CD8-positive, alpha-beta memory T cell (primary cell): ENCODE results near the gene KLF12. TPM values are rescaled to one million over a fixed set of nuclear protein-coding genes. Genes with fewer than 3 reads are reported as not detected.

Experiments
- CTCF ChIA-PET: fragments of 350-600 bp; sonication (Branson Sonifier 250); formaldehyde crosslinking; loops from one replicate; lab custom pipeline; 2021; ENCODE audit warnings: antibody characterized with exemption; lab: Charles Lee
- POLR2A ChIA-PET: fragments of 350-600 bp; sonication (Branson Sonifier 250); formaldehyde crosslinking; loops from one replicate; lab custom pipeline; 2021; ENCODE audit warnings: antibody characterized with exemption; lab: Charles Lee
- DNase-seq, 5 donors: peaks; one replicate each; pipeline versions ENCODE4 v3.0.0 to v3.0.0-alpha.2; 2020 to 2022; ENCODE audit warnings: mixed read lengths in 1 of 5
- H3K27ac ChIP-seq: one replicate; pipeline ENCODE4 v1.7.0; 2013; ENCODE audit warnings: low read depth, mild to moderate bottlenecking, low read length, moderate library complexity
- H3K27me3 ChIP-seq: 2 replicates; pipeline ENCODE4 v1.7.0; 2013; ENCODE audit warnings: low read length, mild to moderate bottlenecking; ENCODE audit not compliant: insufficient read depth, poor library complexity, severe bottlenecking
- H3K36me3 ChIP-seq: 2 replicates; pipeline ENCODE4 v1.7.0; 2013; ENCODE audit warnings: mild to moderate bottlenecking, low read length, moderate library complexity; ENCODE audit not compliant: insufficient read depth
- H3K4me1 ChIP-seq: 2 replicates; pipeline ENCODE4 v1.7.0; 2013; ENCODE audit warnings: mild to moderate bottlenecking, low read length, moderate library complexity; ENCODE audit not compliant: insufficient read depth
- H3K4me3 ChIP-seq: 2 replicates; pipeline ENCODE4 v1.7.0; 2013; ENCODE audit warnings: mild to moderate bottlenecking, low read length
- H3K9me3 ChIP-seq: 2 replicates; pipeline ENCODE4 v1.7.0; 2013; ENCODE audit warnings: mild to moderate bottlenecking, low read length
- H3K27ac Mint-ChIP-seq, 8 donors: one replicate each; pipeline ENCODE4 v1.8.0; 2020 to 2021; ENCODE audit warnings: mixed read lengths in 8 of 8, mild to moderate bottlenecking in 6 of 8, inconsistent platforms in 3 of 8, moderate library complexity in 3 of 8
- H3K27me3 Mint-ChIP-seq, 2 donors: one replicate each; pipeline ENCODE4 v1.8.0; 2020 to 2021; ENCODE audit warnings: mixed read lengths in 2 of 2, mild to moderate bottlenecking in 1 of 2, moderate library complexity in 1 of 2
- H3K36me3 Mint-ChIP-seq, 3 donors: one replicate each; pipeline ENCODE4 v1.8.0; 2020 to 2021; ENCODE audit warnings: mixed read lengths in 3 of 3, inconsistent platforms in 1 of 3, mild to moderate bottlenecking in 1 of 3
- H3K4me1 Mint-ChIP-seq, 3 donors: one replicate each; pipeline ENCODE4 v1.8.0; 2020 to 2021; ENCODE audit warnings: mixed read lengths in 3 of 3, inconsistent platforms in 1 of 3, mild to moderate bottlenecking in 1 of 3
- H3K4me3 Mint-ChIP-seq, 7 donors: one replicate each; pipeline ENCODE4 v1.8.0; 2020 to 2021; ENCODE audit warnings: mixed read lengths in 7 of 7, mild to moderate bottlenecking in 6 of 7, moderate library complexity in 4 of 7, inconsistent platforms in 2 of 7
- H3K9me3 Mint-ChIP-seq, 5 donors: one replicate each; pipeline ENCODE4 v1.8.0; 2020 to 2022; ENCODE audit warnings: mixed read lengths in 5 of 5, mild to moderate bottlenecking in 3 of 5, moderate library complexity in 2 of 5, inconsistent platforms in 1 of 5
- polyA plus RNA-seq: library from polyadenylated mRNA; unstranded; fragments of 300-500 nt; fragmentation: Illumina TruSeq; gene quantifications from one replicate; pipeline ENCODE4 v1.2.3, GENCODE V29; 2021
- total RNA-seq, 2 experiments: library from RNA; stranded (reverse); gene quantifications; one replicate each; pipeline ENCODE4 v1.2.3, GENCODE V29; 2021

The KLF12 gene
- total and polyA plus RNA-seq, 3 experiments from 2014 or later: 28.6 to 33.6 (median 29.1) TPM

GRCh38 chr13:74128156-74128767 is 5.9 kb downstream of the KLF12 start:
- Histone ChIP-seq H3K27me3 (no peaks in the 10 kb centered on the region), H3K4me3 (no peak overlapping the region), H3K36me3 (no peaks in the 10 kb centered on the region), H3K4me1 (peaks cover 63% of the 10 kb centered on the region), H3K9me3 (no peaks in the 10 kb centered on the region), H3K27ac (peak overlapping the region; percentile 5)
- POLR2A ChIA-PET: no interaction called here
- peak overlapping the region; percentile 4 to 98 (median 92) for H3K27ac Mint-ChIP-seq
- DNase-seq: no peak
- peaks cover 75 to 91% (median 90%) of the 10 kb centered on the region in 3 donors for H3K4me1 Mint-ChIP-seq
- H3K9me3 Mint-ChIP-seq: no peaks in the 10 kb centered on the region
- peak overlapping the region; percentile 53 to 76 (median 67) for H3K4me3 Mint-ChIP-seq
- CTCF ChIA-PET: interaction anchor here (0.6 to 1.9 kb wide), 5 partner anchors 62 to 279 kb away, joined by 3 to 7 read pairs (median 3); no protein-coding TSS in a partner anchor
- H3K27me3 Mint-ChIP-seq: peaks cover 0 to under 1% of the 10 kb centered on the region in 2 donors
- peaks cover 0 to 17% (median 0%) of the 10 kb centered on the region in 3 donors for H3K36me3 Mint-ChIP-seq

DNA sequence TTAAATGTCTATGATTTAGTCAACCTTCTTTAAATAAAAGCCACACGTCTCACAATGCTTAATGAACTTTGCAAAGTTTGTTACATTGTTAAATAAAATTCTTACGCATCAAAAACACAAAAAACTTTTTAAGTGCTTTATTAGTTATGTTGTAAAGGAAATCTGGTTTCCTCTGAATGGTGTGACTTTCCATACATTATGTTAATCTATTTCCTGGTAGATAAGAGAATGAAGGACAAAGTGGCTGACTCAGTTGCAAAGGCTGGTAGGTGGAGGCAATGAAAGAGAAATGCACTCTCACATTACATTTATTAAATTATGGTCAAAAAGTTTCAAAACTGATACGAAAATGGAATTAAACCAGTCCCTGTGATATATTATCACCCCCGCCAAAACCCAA is 15.9 kb downstream of the KLF12 start:
- Mint-ChIP-seq H3K36me3 (peaks cover 18 to 39% (median 35%) of the 10 kb centered on the region in 3 donors), H3K27me3 (peaks cover 0 to 2% of the 10 kb centered on the region in 2 donors), H3K9me3 (peaks cover 24 to 32% (median 28%) of the 10 kb centered on the region in 5 donors), H3K4me1 (peaks cover 70 to 87% (median 74%) of the 10 kb centered on the region in 3 donors), H3K27ac (peak overlapping the region in 3 of 8 donors; percentile 30 to 58 (median 51)), H3K4me3 (peak overlapping the region in 2 of 7 donors; percentile 8 to 14)
- Histone ChIP-seq H3K9me3 (peaks cover 19% of the 10 kb centered on the region), H3K4me1 (peaks cover 52% of the 10 kb centered on the region), H3K4me3 (no peak overlapping the region), H3K27ac (no peak overlapping the region), H3K27me3 (no peaks in the 10 kb centered on the region), H3K36me3 (peaks cover 13% of the 10 kb centered on the region)
- no peak for DNase-seq
- ChIA-PET POLR2A (no interaction called here), CTCF (no interaction called here)

- Mint-ChIP-seq H3K27me3 (peaks cover 0 to 2% of the 10 kb centered on the region in 2 donors), H3K9me3 (peaks cover 24 to 32% (median 28%) of the 10 kb centered on the region in 5 donors), H3K36me3 (peaks cover 22 to 44% (median 35%) of the 10 kb centered on the region in 3 donors), H3K4me1 (peaks cover 70 to 87% (median 74%) of the 10 kb centered on the region in 3 donors), H3K27ac (peak overlapping the region in 2 of 8 donors; percentile 14 to 18), H3K4me3 (peak overlapping the region in 1 of 7 donors; percentile 3)
- Histone ChIP-seq H3K36me3 (peaks cover 13% of the 10 kb centered on the region), H3K27me3 (no peaks in the 10 kb centered on the region), H3K27ac (no peak overlapping the region), H3K9me3 (peaks cover 19% of the 10 kb centered on the region), H3K4me3 (no peak overlapping the region), H3K4me1 (peaks cover 58% of the 10 kb centered on the region)
- DNase-seq: no peak
- ChIA-PET POLR2A (no interaction called here), CTCF (no interaction called here)
Measured at GRCh38 chr13:74117207-74117705, 16.9 kb downstream of the KLF12 start.

DNA sequence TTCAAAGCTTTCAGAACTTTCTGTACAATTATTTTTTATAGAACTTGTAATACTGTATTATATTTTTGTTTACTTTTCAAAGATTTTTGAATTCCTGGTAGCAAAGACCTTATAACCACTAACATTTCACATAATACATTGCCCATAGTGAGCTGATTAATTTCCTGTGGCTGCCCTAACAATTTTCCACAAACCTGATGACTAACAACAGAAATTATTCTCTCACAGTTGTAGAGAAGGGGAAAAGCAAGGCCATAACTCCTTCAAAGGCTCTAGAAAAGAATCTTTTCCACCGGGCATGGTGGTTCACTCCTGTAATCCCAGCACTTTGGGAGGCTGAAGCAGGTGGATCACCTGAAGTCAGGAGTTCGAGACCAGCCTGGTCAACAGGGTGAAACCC is 19.1 kb downstream of the KLF12 start:
- Mint-ChIP-seq H3K4me3 (peak overlapping the region in 3 of 7 donors; percentile 9 to 33 (median 15)), H3K27ac (peak overlapping the region in 1 of 8 donors; percentile 40), H3K9me3 (peaks cover 23 to 32% (median 26%) of the 10 kb centered on the region in 5 donors), H3K27me3 (peaks cover 0 to 2% of the 10 kb centered on the region in 2 donors), H3K4me1 (peaks cover 72 to 85% (median 78%) of the 10 kb centered on the region in 3 donors), H3K36me3 (peaks cover 18 to 42% (median 35%) of the 10 kb centered on the region in 3 donors)
- Histone ChIP-seq H3K36me3 (peaks cover 13% of the 10 kb centered on the region), H3K27ac (no peak overlapping the region), H3K4me1 (peaks cover 58% of the 10 kb centered on the region), H3K9me3 (peaks cover 18% of the 10 kb centered on the region), H3K4me3 (no peak overlapping the region), H3K27me3 (no peaks in the 10 kb centered on the region)
- POLR2A ChIA-PET: no interaction called here
- no peak for DNase-seq
- CTCF ChIA-PET: interaction anchor here (0.9 kb wide), 1 partner anchor 173 kb away, joined by 3 read pairs; no protein-coding TSS in a partner anchor

GRCh38 chr13:74114641-74115040 is 19.6 kb downstream of the KLF12 start:
- Mint-ChIP-seq H3K4me1 (peaks cover 74 to 87% (median 83%) of the 10 kb centered on the region in 3 donors), H3K27me3 (peaks cover 0 to 2% of the 10 kb centered on the region in 2 donors), H3K9me3 (peaks cover 18 to 27% (median 23%) of the 10 kb centered on the region in 5 donors), H3K27ac (peak overlapping the region in 1 of 8 donors; percentile 40), H3K36me3 (peaks cover 17 to 38% (median 32%) of the 10 kb centered on the region in 3 donors), H3K4me3 (peak overlapping the region in 2 of 7 donors; percentile 8 to 15)
- CTCF ChIA-PET: no interaction called here
- Histone ChIP-seq H3K36me3 (peaks cover 10% of the 10 kb centered on the region), H3K9me3 (peaks cover 14% of the 10 kb centered on the region), H3K27ac (no peak overlapping the region), H3K27me3 (no peaks in the 10 kb centered on the region), H3K4me3 (no peak overlapping the region), H3K4me1 (peaks cover 60% of the 10 kb centered on the region)
- POLR2A ChIA-PET: no interaction called here
- no peak for DNase-seq

GRCh38 chr13:74114202-74114601 is 20.0 kb downstream of the KLF12 start:
- no peak overlapping the region for H3K4me3 ChIP-seq
- POLR2A ChIA-PET: no interaction called here
- H3K4me3 Mint-ChIP-seq: peak overlapping the region in 5 of 7 donors; percentile 6 to 30 (median 8)
- CTCF ChIA-PET: interaction anchor here (1.7 kb wide), 1 partner anchor 172 kb away, joined by 4 read pairs; no protein-coding TSS in a partner anchor
- H3K4me1 ChIP-seq: peaks cover 60% of the 10 kb centered on the region
- no peaks in the 10 kb centered on the region for H3K27me3 ChIP-seq
- H3K27ac ChIP-seq: no peak overlapping the region
- peaks cover 9% of the 10 kb centered on the region for H3K9me3 ChIP-seq
- H3K27ac Mint-ChIP-seq: peak overlapping the region in 6 of 8 donors; percentile 7 to 64 (median 26)
- H3K27me3 Mint-ChIP-seq: peaks cover 0 to 2% of the 10 kb centered on the region in 2 donors
- peaks cover 14 to 33% (median 28%) of the 10 kb centered on the region in 3 donors for H3K36me3 Mint-ChIP-seq
- H3K36me3 ChIP-seq: peaks cover 7% of the 10 kb centered on the region
- peaks cover 76 to 86% (median 85%) of the 10 kb centered on the region in 3 donors for H3K4me1 Mint-ChIP-seq
- peaks cover 14 to 22% (median 19%) of the 10 kb centered on the region in 5 donors for H3K9me3 Mint-ChIP-seq
- DNase-seq: no peak

GRCh38 chr13:74111901-74112824 is 22.0 kb downstream of the KLF12 start:
- Histone ChIP-seq H3K9me3 (no peaks in the 10 kb centered on the region), H3K4me1 (peaks cover 55% of the 10 kb centered on the region), H3K36me3 (no peaks in the 10 kb centered on the region), H3K4me3 (no peak overlapping the region), H3K27ac (no peak overlapping the region), H3K27me3 (no peaks in the 10 kb centered on the region)
- H3K4me1 Mint-ChIP-seq: peaks cover 75 to 89% (median 89%) of the 10 kb centered on the region in 3 donors
- peak overlapping the region; percentile 8 to 68 (median 46) for H3K27ac Mint-ChIP-seq
- ChIA-PET POLR2A (no interaction called here), CTCF (interaction anchor here (1.7 kb wide), 1 partner anchor 175 kb away, joined by 4 read pairs; no protein-coding TSS in a partner anchor)
- no peak for DNase-seq
- no peaks in the 10 kb centered on the region for H3K27me3 Mint-ChIP-seq
- peaks cover 11 to 18% (median 13%) of the 10 kb centered on the region in 3 donors for H3K36me3 Mint-ChIP-seq
- H3K9me3 Mint-ChIP-seq: peaks cover 0 to 2% (median 1%) of the 10 kb centered on the region in 5 donors
- peak overlapping the region in 5 of 7 donors; percentile 30 to 49 (median 40) for H3K4me3 Mint-ChIP-seq
